OCI-LY1 (cell line): Measurements from ENCODE around the gene FER1L5.

Source experiments
- H2AFZ ChIP-seq: fragments of 200-600 bp; sonication (generic), shearing (Covaris generic); 2 replicates; pipeline ENCODE4 v1.6.0; 2014; ENCODE audit warnings: antibody characterized with exemption, mild to moderate bottlenecking, low read length
- H3F3A ChIP-seq: fragments of 200-600 bp; sonication (generic), shearing (Covaris generic); 2 replicates; pipeline ENCODE4 v1.6.0; 2014; ENCODE audit warnings: mild to moderate bottlenecking, antibody characterized with exemption, low read length, moderate library complexity; ENCODE audit not compliant: insufficient read depth
- H3K27ac ChIP-seq: fragments of 200-600 bp; sonication (generic); 2 replicates; pipeline ENCODE4 v1.5.1; 2014; ENCODE audit warnings: low read length, mixed run types, mild to moderate bottlenecking, low read depth; ENCODE audit not compliant: poor library complexity, severe bottlenecking
- H3K27me3 ChIP-seq: fragments of 200-600 bp; sonication (generic); 2 replicates; pipeline ENCODE4 v1.6.0; 2014; ENCODE audit warnings: antibody characterized with exemption, mild to moderate bottlenecking, low read length, moderate library complexity; ENCODE audit not compliant: insufficient read depth
- H3K36me3 ChIP-seq: fragments of 200-600 bp; sonication (generic); 2 replicates; pipeline ENCODE4 v1.6.1; 2014; ENCODE audit warnings: mild to moderate bottlenecking, antibody characterized with exemption, low read length, moderate library complexity, mixed read lengths; ENCODE audit not compliant: insufficient read depth
- H3K4me1 ChIP-seq: fragments of 200-600 bp; sonication (generic); 2 replicates; pipeline ENCODE4 v1.5.1; 2014; ENCODE audit warnings: mild to moderate bottlenecking, low read length, moderate library complexity; ENCODE audit not compliant: insufficient read depth, severe bottlenecking
- H3K4me2 ChIP-seq: fragments of 200-600 bp; sonication (generic), shearing (Covaris generic); 2 replicates; pipeline ENCODE4 v1.6.1; 2014; ENCODE audit warnings: low read length
- H3K4me3 ChIP-seq: fragments of 200-600 bp; sonication (generic); 2 replicates; pipeline ENCODE4 v1.5.1; 2014; ENCODE audit warnings: low read length, low read depth, mild to moderate bottlenecking, mixed read lengths; ENCODE audit not compliant: poor library complexity, severe bottlenecking
- H3K79me2 ChIP-seq: fragments of 200-600 bp; shearing (Covaris generic); 2 replicates; pipeline ENCODE4 v1.6.1; 2016; ENCODE audit warnings: mixed run types, low read length, mixed read lengths; ENCODE audit not compliant: insufficient read depth
- H3K9ac ChIP-seq: fragments of 200-600 bp; sonication (generic), shearing (Covaris generic); 2 replicates; pipeline ENCODE4 v1.6.1; 2014; ENCODE audit warnings: mild to moderate bottlenecking, low read length, mixed read lengths
- H3K9me2 ChIP-seq: fragments of 200-600 bp; sonication (generic), shearing (Covaris generic); 2 replicates; pipeline ENCODE4 v1.6.1; 2014; ENCODE audit warnings: low read depth, mild to moderate bottlenecking, low read length, mixed read lengths
- H3K9me3 ChIP-seq: fragments of 200-600 bp; shearing (Covaris generic); 2 replicates; pipeline ENCODE4 v1.6.1; 2014; ENCODE audit warnings: low read length, mixed read lengths
- H4K20me1 ChIP-seq: fragments of 200-600 bp; sonication (generic), shearing (Covaris generic); 2 replicates; pipeline ENCODE4 v1.6.0; 2016; ENCODE audit warnings: mild to moderate bottlenecking, low read length; ENCODE audit not compliant: insufficient read depth
- EZH2 ChIP-seq: fragments of 200-600 bp; sonication (generic), shearing (Covaris generic); IDR thresholded peaks from 2 replicates; pipeline ENCODE4 v1.8.0; 2017; ENCODE audit warnings: borderline replicate concordance, mixed run types, mild to moderate bottlenecking, antibody characterized with exemption, low read length, moderate library complexity, mixed read lengths
- TF ChIP-seq, protein P1 (sequence below): fragments of 200-600 bp; sonication (generic), shearing (Covaris generic); IDR thresholded peaks from 2 replicates; pipeline ENCODE4 v1.5.1; 2017; ENCODE audit warnings: mild to moderate bottlenecking, antibody characterized with exemption, low read length, moderate library complexity, mixed read lengths

FER1L5 gene

DNA sequence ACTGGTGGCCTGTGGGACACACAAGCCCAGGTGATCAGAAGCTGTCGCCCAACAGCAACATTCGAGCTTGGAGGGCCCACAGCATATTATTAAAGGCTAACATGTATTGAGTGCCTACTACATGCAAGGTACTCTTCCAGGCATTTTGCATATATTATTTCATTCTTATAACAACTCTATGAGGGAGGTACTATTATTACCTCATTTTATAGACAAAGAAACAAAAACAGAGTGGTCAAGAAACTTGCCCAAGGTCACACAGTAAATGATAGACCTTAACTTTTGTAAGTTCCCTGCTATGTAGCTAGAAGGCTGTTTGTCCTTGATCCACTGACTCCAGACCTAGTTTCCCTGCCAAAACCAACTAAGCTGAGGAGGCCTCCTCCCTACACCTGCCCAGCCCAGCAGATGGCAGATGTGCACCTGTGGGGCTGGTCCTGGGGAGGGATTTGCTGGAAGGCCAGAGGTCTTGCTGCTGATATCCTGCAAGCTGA is 40.2 kb upstream of the FER1L5 start:
- H3K36me3 ChIP-seq, result peaks cover 92% of the 10 kb centered on the region
- no peaks in the 10 kb centered on the region for H4K20me1 ChIP-seq
- H3K27ac ChIP-seq, result no peak overlapping the region
- no peaks in the 10 kb centered on the region for H3K9me2 ChIP-seq
- H3K4me2 ChIP-seq, result no peak overlapping the region
- H3K27me3 ChIP-seq, result no peaks in the 10 kb centered on the region
- no peak overlapping the region for H2AFZ ChIP-seq
- no peak overlapping the region for H3K4me3 ChIP-seq
- no peaks in the 10 kb centered on the region for H3K79me2 ChIP-seq
- TF ChIP-seq, protein P1, sequence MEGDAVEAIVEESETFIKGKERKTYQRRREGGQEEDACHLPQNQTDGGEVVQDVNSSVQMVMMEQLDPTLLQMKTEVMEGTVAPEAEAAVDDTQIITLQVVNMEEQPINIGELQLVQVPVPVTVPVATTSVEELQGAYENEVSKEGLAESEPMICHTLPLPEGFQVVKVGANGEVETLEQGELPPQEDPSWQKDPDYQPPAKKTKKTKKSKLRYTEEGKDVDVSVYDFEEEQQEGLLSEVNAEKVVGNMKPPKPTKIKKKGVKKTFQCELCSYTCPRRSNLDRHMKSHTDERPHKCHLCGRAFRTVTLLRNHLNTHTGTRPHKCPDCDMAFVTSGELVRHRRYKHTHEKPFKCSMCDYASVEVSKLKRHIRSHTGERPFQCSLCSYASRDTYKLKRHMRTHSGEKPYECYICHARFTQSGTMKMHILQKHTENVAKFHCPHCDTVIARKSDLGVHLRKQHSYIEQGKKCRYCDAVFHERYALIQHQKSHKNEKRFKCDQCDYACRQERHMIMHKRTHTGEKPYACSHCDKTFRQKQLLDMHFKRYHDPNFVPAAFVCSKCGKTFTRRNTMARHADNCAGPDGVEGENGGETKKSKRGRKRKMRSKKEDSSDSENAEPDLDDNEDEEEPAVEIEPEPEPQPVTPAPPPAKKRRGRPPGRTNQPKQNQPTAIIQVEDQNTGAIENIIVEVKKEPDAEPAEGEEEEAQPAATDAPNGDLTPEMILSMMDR, result no peak
- TF ChIP-seq EZH2, result no peak
- H3K9ac ChIP-seq, result no peak overlapping the region
- no peaks in the 10 kb centered on the region for H3F3A ChIP-seq
- H3K4me1 ChIP-seq, result no peaks in the 10 kb centered on the region
- H3K9me3 ChIP-seq, result no peaks in the 10 kb centered on the region

DNA sequence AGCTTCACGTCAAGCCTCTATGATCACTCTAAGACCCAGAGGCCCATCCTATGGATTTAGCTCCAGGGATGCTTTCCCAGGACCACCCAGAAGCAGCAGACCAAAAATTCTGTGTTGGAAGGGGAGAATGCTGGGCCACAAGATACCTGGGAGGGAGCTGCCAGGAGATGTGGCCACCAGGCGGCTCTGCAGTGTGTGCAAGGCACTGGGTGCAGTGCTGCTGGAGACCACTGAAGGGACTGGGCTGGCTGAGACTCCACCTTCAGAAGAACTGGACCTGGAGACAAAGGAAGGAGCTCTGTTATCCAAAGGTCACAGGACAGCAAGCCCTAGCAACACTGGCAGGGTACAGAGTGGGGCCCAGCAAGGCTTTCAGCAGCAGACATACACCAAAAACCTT is 38.5 kb upstream of the FER1L5 start:
- H3K27ac ChIP-seq, result no peak overlapping the region
- no peaks in the 10 kb centered on the region for H3F3A ChIP-seq
- H3K9me3 ChIP-seq, result no peaks in the 10 kb centered on the region
- TF ChIP-seq, protein P1, result peak; percentile 32; the same call in 1 of the 2 replicates
- no peak for TF ChIP-seq EZH2
- H3K4me2 ChIP-seq, result no peak overlapping the region
- H3K4me1 ChIP-seq, result no peaks in the 10 kb centered on the region
- no peak overlapping the region for H3K9ac ChIP-seq
- no peaks in the 10 kb centered on the region for H3K9me2 ChIP-seq
- H4K20me1 ChIP-seq, result no peaks in the 10 kb centered on the region
- H3K27me3 ChIP-seq, result no peaks in the 10 kb centered on the region
- peaks cover 96% of the 10 kb centered on the region for H3K36me3 ChIP-seq
- H3K79me2 ChIP-seq, result no peaks in the 10 kb centered on the region
- H2AFZ ChIP-seq, result no peak overlapping the region
- H3K4me3 ChIP-seq, result no peak overlapping the region

GRCh38 chr2:96608469-96609455 is 33.8 kb upstream of the FER1L5 start:
- Histone ChIP-seq H3K79me2 (no peaks in the 10 kb centered on the region), H4K20me1 (no peaks in the 10 kb centered on the region), H3F3A (no peaks in the 10 kb centered on the region), H3K9me2 (no peaks in the 10 kb centered on the region), H3K27ac (no peak overlapping the region), H3K4me2 (no peak overlapping the region), H3K36me3 (peaks cover 92% of the 10 kb centered on the region), H3K4me3 (no peak overlapping the region), H3K9ac (no peak overlapping the region), H3K4me1 (no peaks in the 10 kb centered on the region), H3K27me3 (no peaks in the 10 kb centered on the region), H3K9me3 (no peaks in the 10 kb centered on the region), H2AFZ (no peak overlapping the region)
- TF ChIP-seq EZH2, result no peak
- TF ChIP-seq, protein P1, result no peak
